Neural crest cell (in vitro differentiated cells): ENCODE results near the gene MYBBP1A. TPM values are rescaled to one million over a fixed set of nuclear protein-coding genes. Genes with fewer than 3 reads are reported as not detected.

Source experiments
- DNase-seq: peaks from one replicate; pipeline ENCODE4 v3.0.0; 2021; ENCODE audit warnings: low read depth, mixed read lengths, low spot score
- H3K27ac Mint-ChIP-seq: one replicate; pipeline ENCODE4 v1.8.0; 2021; ENCODE audit warnings: mild to moderate bottlenecking, mixed read lengths; ENCODE audit not compliant: unreplicated experiment
- H3K27me3 Mint-ChIP-seq: 2 replicates; pipeline ENCODE4 v1.8.0; 2021; ENCODE audit warnings: low read depth, mild to moderate bottlenecking, mixed read lengths
- H3K36me3 Mint-ChIP-seq: 2 replicates; pipeline ENCODE4 v1.8.0; 2021; ENCODE audit warnings: low read depth, mild to moderate bottlenecking, mixed read lengths
- H3K4me1 Mint-ChIP-seq: 2 replicates; pipeline ENCODE4 v1.8.0; 2021; ENCODE audit warnings: mixed read lengths
- H3K4me3 Mint-ChIP-seq: one replicate; pipeline ENCODE4 v1.8.0; 2021; ENCODE audit warnings: mild to moderate bottlenecking, mixed read lengths
- H3K9me3 Mint-ChIP-seq: 2 replicates; pipeline ENCODE4 v1.8.0; 2021; ENCODE audit warnings: mixed read lengths
- CTCF ChIP-seq: fragments of 200-600 bp; sonication (generic); conservative IDR thresholded peaks from 2 replicates; pipeline ENCODE4 v1.5.0; 2021; ENCODE audit warnings: antibody characterized with exemption, mild to moderate bottlenecking
- total RNA-seq: library from RNA; stranded (reverse); gene quantifications from 2 replicates; pipeline ENCODE4 v1.2.1, GENCODE V29; 2021

Gene MYBBP1A
- total RNA-seq, 1 donor from 2014 or later = 69.3 TPM

- Mint-ChIP-seq H3K36me3 (no peaks in the 10 kb centered on the region), H3K9me3 (no peaks in the 10 kb centered on the region), H3K4me3 (no peak overlapping the region), H3K4me1 (peaks cover 49% of the 10 kb centered on the region), H3K27me3 (no peaks in the 10 kb centered on the region), H3K27ac (no peak overlapping the region)
- DNase-seq = no peak
- no peak for TF ChIP-seq CTCF
These were observed 17.9 kb upstream of the MYBBP1A start for GRCh38 chr17:4573115-4573514.

GRCh38 chr17:4572131-4572530 is 16.9 kb upstream of the MYBBP1A start:
- Mint-ChIP-seq H3K27me3 (no peaks in the 10 kb centered on the region), H3K27ac (no peak overlapping the region), H3K9me3 (no peaks in the 10 kb centered on the region), H3K36me3 (no peaks in the 10 kb centered on the region), H3K4me3 (no peak overlapping the region), H3K4me1 (peaks cover 41% of the 10 kb centered on the region)
- no peak for TF ChIP-seq CTCF
- DNase-seq = no peak

- H3K9me3 Mint-ChIP-seq = no peaks in the 10 kb centered on the region
- H3K36me3 Mint-ChIP-seq = no peaks in the 10 kb centered on the region
- no peak for TF ChIP-seq CTCF
- no peak for DNase-seq
- H3K27me3 Mint-ChIP-seq = no peaks in the 10 kb centered on the region
- no peak overlapping the region for H3K27ac Mint-ChIP-seq
- no peak overlapping the region for H3K4me3 Mint-ChIP-seq
- peaks cover 34% of the 10 kb centered on the region for H3K4me1 Mint-ChIP-seq
These were observed 14.4 kb upstream of the MYBBP1A start for GRCh38 chr17:4569591-4569990.

DNA sequence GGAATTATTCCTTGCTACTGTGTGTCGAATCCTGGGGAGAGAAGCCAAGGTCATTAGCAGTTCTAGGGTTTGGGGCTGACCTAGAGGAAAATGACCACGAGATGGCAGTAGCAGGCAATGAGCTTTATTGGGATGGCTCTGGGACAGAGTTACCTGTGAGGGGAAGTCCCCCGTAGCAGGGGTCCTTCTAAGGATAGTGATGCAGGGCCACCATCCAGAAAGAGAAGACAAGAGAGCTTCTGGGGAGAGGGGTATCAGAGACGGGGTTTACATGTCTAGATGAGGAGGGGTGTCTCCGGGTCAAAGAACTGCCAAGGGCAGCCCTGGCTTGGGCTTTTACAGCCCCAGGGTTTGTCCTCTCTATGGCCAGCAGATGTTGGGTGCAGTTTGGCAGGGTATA is 11.6 kb upstream of the MYBBP1A start:
- Mint-ChIP-seq H3K4me3 (peak overlapping the region; percentile 7), H3K4me1 (peaks cover 30% of the 10 kb centered on the region), H3K9me3 (no peaks in the 10 kb centered on the region), H3K27ac (no peak overlapping the region), H3K27me3 (peaks cover 13% of the 10 kb centered on the region), H3K36me3 (no peaks in the 10 kb centered on the region)
- peak; percentile 82 for TF ChIP-seq CTCF
- DNase-seq = peak; percentile 76

- no peak overlapping the region for H3K27ac Mint-ChIP-seq
- peak; percentile 59 for DNase-seq
- no peaks in the 10 kb centered on the region for H3K9me3 Mint-ChIP-seq
- peaks cover 30% of the 10 kb centered on the region for H3K4me1 Mint-ChIP-seq
- peak overlapping the region; percentile 23 for H3K4me3 Mint-ChIP-seq
- no peaks in the 10 kb centered on the region for H3K36me3 Mint-ChIP-seq
- H3K27me3 Mint-ChIP-seq = peaks cover 16% of the 10 kb centered on the region
- TF ChIP-seq CTCF = peak; percentile 83
These were observed 10.3 kb upstream of the MYBBP1A start for GRCh38 chr17:4565209-4566141.
